K562 (cell line): Measurements from ENCODE around the gene PDZD8. TPM values are rescaled to one million over a fixed set of nuclear protein-coding genes. Genes with fewer than 3 reads are reported as not detected.

Experiments used
- ATAC-seq: fragments of 200-7000 bp; cut with Tn5 transposase; 3 replicates; pipeline ENCODE4 v1.9.1; 2020; ENCODE audit warnings: moderate library complexity
- BruUV-seq: library from RNA; stranded (reverse); fragments of 400-500 nt; replicated peaks from 2 replicates; lab custom pipeline; 2021; lab: Mats Ljungman, UMichigan
- CTCF ChIA-PET: fragments of 300-600 bp; formaldehyde crosslinking; extraction: SDS; loops from one replicate; lab custom pipeline; 2021; ENCODE audit warnings: low intra/inter-chr PET ratio; lab: Yijun Ruan, JAX
- POLR2A ChIA-PET: fragments of 300-600, 350-650 bp; sonication (Branson Sonifier 250); formaldehyde crosslinking; extraction: SDS; loops from one replicate; lab custom pipeline; 2021; ENCODE audit warnings: antibody characterized with exemption, inconsistent platforms; lab: Yijun Ruan, JAX
- DNase-seq, 4 experiments: peaks; one replicate each; pipeline versions ENCODE4 v3.0.0 to v3.0.0-alpha.2; 2011 to 2018; ENCODE audit warnings: low spot score in 3 of 4, mixed read lengths in 3 of 4; ENCODE audit errors: extremely low read depth in 1 of 4
- FAIRE-seq: peaks from 2 replicates; lab custom pipeline; 2011; peaks lifted over from hg19 to GRCh38; lab: Jason Lieb, UNC
- H2AFZ ChIP-seq: 2 replicates; pipeline ENCODE4 v1.6.0; 2011; ENCODE audit warnings: low read depth, low read length, control low read depth, inconsistent platforms
- H3K27ac ChIP-seq: fragments of 200-600 bp; 3 replicates; pipeline ENCODE4 v1.8.0; 2011; ENCODE audit warnings: low read depth, mild to moderate bottlenecking, control low read depth, inconsistent platforms, low read length, moderate library complexity, mixed read lengths; ENCODE audit errors: extremely low read depth
- H3K27me3 ChIP-seq, 2 experiments: fragments of 300-600 bp in 1 of 2; 2 replicates in 1 of 2; 3 replicates in 1 of 2; pipeline versions ENCODE4 v1.6.0 to v1.8.0; 2011; ENCODE audit warnings: inconsistent platforms in 2 of 2, low read length in 2 of 2, mild to moderate bottlenecking in 1 of 2, mixed read lengths in 1 of 2, moderate library complexity in 1 of 2; ENCODE audit not compliant: control insufficient read depth in 2 of 2, insufficient read depth in 2 of 2
- H3K36me3 ChIP-seq: fragments of 300-600 bp; 3 replicates; pipeline ENCODE4 v1.8.0; 2011; ENCODE audit warnings: mild to moderate bottlenecking, low read length, inconsistent platforms; ENCODE audit not compliant: control insufficient read depth, insufficient read depth
- H3K4me1 ChIP-seq, 2 experiments: fragments of 200-600 bp in 1 of 2; replicated peaks in 1 of 2; 2 replicates in 1 of 2; 3 replicates in 1 of 2; pipeline versions ENCODE4 v1.5.1 to v1.8.0; 2011; ENCODE audit warnings: inconsistent platforms in 2 of 2, low read length in 2 of 2, mild to moderate bottlenecking in 1 of 2, mixed read lengths in 1 of 2, moderate library complexity in 1 of 2; ENCODE audit not compliant: control insufficient read depth in 2 of 2, insufficient read depth in 2 of 2
- H3K4me2 ChIP-seq: 2 replicates; pipeline ENCODE4 v1.6.1; 2011; ENCODE audit warnings: low read length, control low read depth, inconsistent platforms, mixed read lengths; ENCODE audit not compliant: insufficient read depth
- H3K4me3 ChIP-seq: fragments of 200-600 bp; sonication (generic), shearing (Covaris generic); 2 replicates; pipeline ENCODE4 v1.5.1; 2016; ENCODE audit warnings: control low read depth, inconsistent platforms
- H3K79me2 ChIP-seq: fragments of 200-600 bp; 3 replicates; pipeline ENCODE4 v1.8.0; 2011; ENCODE audit warnings: low read length, inconsistent platforms; ENCODE audit not compliant: control insufficient read depth, insufficient read depth
- H3K9ac ChIP-seq, 2 experiments: 2 replicates each; pipeline versions ENCODE4 v1.6.0 to v1.6.1; 2011; ENCODE audit warnings: low read depth in 2 of 2, low read length in 2 of 2, control low read depth in 1 of 2, inconsistent platforms in 1 of 2, mild to moderate bottlenecking in 1 of 2, mixed read lengths in 1 of 2; ENCODE audit not compliant: insufficient read depth in 1 of 2
- H3K9me1 ChIP-seq: one replicate; pipeline ENCODE4 v1.6.0; 2011; ENCODE audit warnings: inconsistent platforms, mild to moderate bottlenecking, low read length, moderate library complexity; ENCODE audit not compliant: control insufficient read depth, insufficient read depth
- H3K9me3 ChIP-seq: replicated peaks from 2 replicates; pipeline ENCODE4 v1.5.1; 2011; ENCODE audit warnings: low read depth, low read length, inconsistent platforms; ENCODE audit not compliant: control insufficient read depth, insufficient read depth
- H4K20me1 ChIP-seq: replicated peaks from 2 replicates; pipeline ENCODE4 v1.6.1; 2011; ENCODE audit warnings: low read length, inconsistent platforms, mixed read lengths; ENCODE audit not compliant: control insufficient read depth, insufficient read depth
- CAMTA2 ChIP-seq: fragments of 250-450 bp; sonication (Bioruptor Pico); conservative IDR thresholded peaks from 2 replicates; pipeline ENCODE4 v1.5.1; 2022
- NFXL1 ChIP-seq: fragments of 450-650 bp; formaldehyde crosslinking; IDR thresholded peaks from 2 replicates; pipeline ENCODE4 v1.4.0; 2021; ENCODE audit warnings: mild to moderate bottlenecking
- TSHZ1 ChIP-seq: fragments of 250-450 bp; sonication (Bioruptor Pico); IDR thresholded peaks from 2 replicates; pipeline ENCODE4 v1.4.0; 2020; ENCODE audit warnings: mild to moderate bottlenecking, moderate library complexity
- YY1 ChIP-seq, 3 experiments: IDR thresholded peaks; 2 replicates each; pipeline ENCODE4 v1.6.1; 2011; ENCODE audit warnings: low read length in 2 of 3, mild to moderate bottlenecking in 2 of 3, moderate library complexity in 2 of 3, borderline replicate concordance in 1 of 3, control low read depth in 1 of 3, low read depth in 1 of 3; ENCODE audit not compliant: insufficient read depth in 3 of 3, insufficient replicate concordance in 2 of 3, control insufficient read depth in 1 of 3, insufficient read length in 1 of 3; ENCODE audit errors: extremely low read depth in 1 of 3
- ZNF347 ChIP-seq: fragments of 450-650 bp; formaldehyde crosslinking; IDR thresholded peaks from 2 replicates; pipeline ENCODE4 v1.4.0; 2020; ENCODE audit warnings: low read depth, mild to moderate bottlenecking, moderate library complexity
- ZNF780A ChIP-seq: fragments of 250-450 bp; sonication (Bioruptor Pico); IDR thresholded peaks from 2 replicates; pipeline ENCODE4 v1.5.0; 2021; ENCODE audit warnings: mild to moderate bottlenecking
- WGBS: fragments of 100-300 bp; shearing (Covaris generic); methylation state at CpG from one replicate; pipeline ENCODE4 v1.1.6; 2016; ENCODE audit warnings: low coverage, mixed read lengths; ENCODE audit not compliant: insufficient coverage; ENCODE audit errors: missing lambda C conversion rate; 5-methylcytosine and 5-hydroxymethylcytosine counted together
- in situ Hi-C: fragments of 300-500 bp; cut with MboI; formaldehyde crosslinking; loops from 4 replicates; pipeline ENCODE4 v1.15.0; 2018; ENCODE audit warnings: inconsistent platforms, mixed read lengths
- intact Hi-C: fragments of 100-400 bp; cut with micrococcal nuclease; formaldehyde crosslinking; loops from 2 replicates; pipeline ENCODE4 v1.14.2; 2022
- polyA plus RNA-seq, 8 experiments: library from polyadenylated mRNA; depleted of rRNA in 4 of 8; stranded (reverse) in 5 of 8; unstranded in 3 of 8; fragments of >200 nt; fragmentation: Nextera tagmentation in 2 of 8; fragmentation: Illumina TruSeq in 1 of 8; extraction: Ambion mirVana in 2 of 8; extraction: Trizol in 1 of 8; gene quantifications; 2 replicates each; pipeline versions ENCODE4 v1.2.1 to v1.2.3, GENCODE V29; 2011 to 2014; ENCODE audit warnings: inconsistent platforms in 1 of 8, missing spikeins in 1 of 8
- total RNA-seq, 7 experiments: library from RNA; depleted of rRNA in 6 of 7; stranded (reverse); fragments of >200 nt in 6 of 7; fragmentation: Illumina TruSeq in 2 of 7; extraction: Trizol in 2 of 7; gene quantifications; 2 replicates each; pipeline versions ENCODE4 v1.2.1 to v1.2.3, GENCODE V29; 2011 to 2021; ENCODE audit warnings: low replicate concordance in 1 of 7

PDZD8 gene
- total and polyA plus RNA-seq, 9 of the 15 experiments (the other 6 are each of a cell fraction or from before 2014, with no cell fraction given) = 5.5 to 53.4 (median 36.8) TPM

DNA sequence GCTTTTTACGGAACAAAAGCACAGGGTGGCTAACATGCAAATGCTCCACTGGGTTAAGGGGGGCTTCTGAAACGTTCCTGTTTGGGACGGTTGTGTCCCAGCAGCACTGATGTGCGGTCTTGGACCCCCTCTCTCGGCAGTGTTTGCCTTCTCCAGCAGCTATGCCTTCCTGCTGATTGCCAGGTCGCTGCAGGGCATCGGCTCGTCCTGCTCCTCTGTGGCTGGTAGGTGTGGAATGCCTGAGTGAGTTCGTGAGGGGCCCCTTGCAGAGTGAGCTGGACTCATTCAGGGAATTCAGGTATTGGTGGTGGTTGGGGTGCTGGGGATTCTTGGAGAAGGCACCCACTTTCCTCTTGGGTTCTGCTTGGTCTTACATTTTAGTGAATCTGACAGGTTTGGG, 121.3 kb downstream of the PDZD8 start:
- no peak overlapping the region for H3K9ac ChIP-seq
- no peak overlapping the region for H2AFZ ChIP-seq
- 6% methylated on average over 8 of the region's 9 CpGs for WGBS
- no peak for DNase-seq
- H3K9me1 ChIP-seq = no peaks in the 10 kb centered on the region
- no peaks in the 10 kb centered on the region for H3K36me3 ChIP-seq
- no peak for ATAC-seq
- no peaks in the 10 kb centered on the region; a peak in 2 of 5 replicates for H3K4me1 ChIP-seq
- no peak for FAIRE-seq
- no peaks in the 10 kb centered on the region for H3K9me3 ChIP-seq
- H3K27me3 ChIP-seq = peaks cover 9 to 43% of the 10 kb centered on the region in 2 experiments; a peak in 3 of 5 replicates
- H3K4me2 ChIP-seq = no peak overlapping the region
- in situ Hi-C loops (no loop called here), intact Hi-C loops (no loop called here)
- POLR2A ChIA-PET = interaction anchor here (0.8 kb wide), 1 partner anchor 9 kb away, joined by 4 read pairs; no protein-coding TSS in a partner anchor
- H3K27ac ChIP-seq = no peak overlapping the region
- no peaks in the 10 kb centered on the region for H4K20me1 ChIP-seq
- no peak for TF ChIP-seq CAMTA2 (CRISPR knock-in tag)
- no peak for TF ChIP-seq ZNF347 (CRISPR knock-in tag)
- TF ChIP-seq ZNF780A (CRISPR knock-in tag) = no peak
- TF ChIP-seq TSHZ1 = no peak
- TF ChIP-seq YY1 (IDR thresholded peaks at IDR 0.05; ENCODE audit: borderline replicate concordance in 1 of 3, control insufficient read depth in 1 of 3, extremely low read depth in 1 of 3, insufficient read depth in 3 of 3, insufficient read length in 1 of 3, insufficient replicate concordance in 2 of 3, low read depth in 1 of 3, low read length in 2 of 3) = no peak
- TF ChIP-seq NFXL1 (CRISPR knock-in tag) = no peak
- BruUV-seq = no TSS peak
- H3K79me2 ChIP-seq = no peaks in the 10 kb centered on the region
- CTCF ChIA-PET = no interaction called here
- no peak overlapping the region for H3K4me3 ChIP-seq
